MG63 (cell line): ENCODE measurements around the gene LGSN. TPM values are rescaled to one million over a fixed set of nuclear protein-coding genes. Genes with fewer than 3 reads are reported as not detected.
"Not testable (repeated sequence)": the region's sequence is repeated elsewhere in the genome, so short reads cannot be mapped to it uniquely, and the experiment has no call there.

Source experiments
- DNase-seq: peaks from one replicate; pipeline ENCODE4 v3.0.0-alpha.2; 2020
- H3K27me3 ChIP-seq: fragments of 250-450 bp; sonication (Bioruptor Pico); 2 replicates; pipeline ENCODE4 v1.5.1; 2020; ENCODE audit warnings: mild to moderate bottlenecking, moderate library complexity
- H3K36me3 ChIP-seq: fragments of 250-450 bp; sonication (Bioruptor Pico); 2 replicates; pipeline ENCODE4 v1.5.1; 2020; ENCODE audit warnings: mild to moderate bottlenecking, moderate library complexity
- H3K4me3 ChIP-seq: fragments of 250-450 bp; sonication (Bioruptor Pico); 2 replicates; pipeline ENCODE4 v1.5.1; 2020; ENCODE audit warnings: mild to moderate bottlenecking, moderate library complexity
- H3K9me3 ChIP-seq: fragments of 250-450 bp; sonication (Bioruptor Pico); 2 replicates; pipeline ENCODE4 v1.5.1; 2020; ENCODE audit warnings: mild to moderate bottlenecking, moderate library complexity
- total RNA-seq: library from RNA; depleted of rRNA; stranded (reverse); fragments of >200 nt; shearing (Covaris generic); gene quantifications from 2 replicates; pipeline ENCODE4 v1.2.3, GENCODE V29; 2014; ENCODE audit warnings: low replicate concordance; rRNA removed

LGSN gene
- total RNA-seq: not detected in 2 replicates

- DNase-seq: no peak
- Histone ChIP-seq H3K9me3 (no peaks in the 10 kb centered on the region), H3K4me3 (no peak within 1 kb of the TSS), H3K27me3 (no peaks in the 10 kb centered on the region), H3K36me3 (no peaks in the 10 kb centered on the region)
These were observed at the start of gene LGSN for GRCh38 chr6:63319939-63320338. Gene LGSN (minus strand): TSS chr6:63319983. CDS start chr6:63319943, 40 bp downstream.

GRCh38 chr6:63368347-63368746 lies 48.6 kb upstream of the LGSN start:
- H3K9me3 ChIP-seq: no peaks in the 10 kb centered on the region
- no peaks in the 10 kb centered on the region for H3K27me3 ChIP-seq
- no peak overlapping the region for H3K4me3 ChIP-seq
- no peaks in the 10 kb centered on the region for H3K36me3 ChIP-seq
- DNase-seq: no peak

- H3K27me3 ChIP-seq, H3K36me3 ChIP-seq, H3K4me3 ChIP-seq, DNase-seq, H3K9me3 ChIP-seq: not testable (repeated sequence)
These were observed 42.8 kb upstream of the LGSN start for GRCh38 chr6:63362500-63363120.

GRCh38 chr6:63357384-63357783 lies 37.6 kb upstream of the LGSN start:
- H3K4me3 ChIP-seq, H3K27me3 ChIP-seq, DNase-seq, H3K36me3 ChIP-seq, H3K9me3 ChIP-seq: not testable (repeated sequence)

GRCh38 chr6:63355632-63356031 lies 35.8 kb upstream of the LGSN start:
- DNase-seq: no peak
- H3K36me3 ChIP-seq: no peaks in the 10 kb centered on the region
- H3K4me3 ChIP-seq: no peak overlapping the region
- H3K9me3 ChIP-seq: no peaks in the 10 kb centered on the region
- no peaks in the 10 kb centered on the region for H3K27me3 ChIP-seq

- no peaks in the 10 kb centered on the region for H3K9me3 ChIP-seq
These were observed 33.5 kb upstream of the LGSN start for GRCh38 chr6:63353286-63353630.

GRCh38 chr6:63352544-63353285 lies 32.9 kb upstream of the LGSN start:
- no peak overlapping the region for H3K4me3 ChIP-seq
- DNase-seq: no peak
- no peaks in the 10 kb centered on the region for H3K9me3 ChIP-seq
- H3K36me3 ChIP-seq: no peaks in the 10 kb centered on the region
- no peaks in the 10 kb centered on the region for H3K27me3 ChIP-seq

More at GRCh38 chr6:63353286-63353630, 33.5 kb upstream of the LGSN start:
- Histone ChIP-seq H3K36me3 (no peaks in the 10 kb centered on the region), H3K4me3 (no peak overlapping the region), H3K27me3 (no peaks in the 10 kb centered on the region)
- no peak for DNase-seq

- no peaks in the 10 kb centered on the region for H3K9me3 ChIP-seq
- DNase-seq: no peak
- H3K4me3 ChIP-seq: no peak overlapping the region
- H3K27me3 ChIP-seq: no peaks in the 10 kb centered on the region
- no peaks in the 10 kb centered on the region for H3K36me3 ChIP-seq
These were observed 32.3 kb upstream of the LGSN start for GRCh38 chr6:63352069-63352543.

GRCh38 chr6:63349401-63349800 lies 29.6 kb upstream of the LGSN start:
- Histone ChIP-seq H3K9me3 (no peaks in the 10 kb centered on the region), H3K36me3 (no peaks in the 10 kb centered on the region), H3K4me3 (no peak overlapping the region), H3K27me3 (no peaks in the 10 kb centered on the region)
- DNase-seq: no peak

- DNase-seq: no peak
- Histone ChIP-seq H3K4me3 (no peak overlapping the region), H3K36me3 (no peaks in the 10 kb centered on the region), H3K27me3 (no peaks in the 10 kb centered on the region), H3K9me3 (no peaks in the 10 kb centered on the region)
These were observed 29.1 kb upstream of the LGSN start for GRCh38 chr6:63348836-63349235.

GRCh38 chr6:63347599-63347998 lies 27.8 kb upstream of the LGSN start:
- Histone ChIP-seq H3K27me3 (no peaks in the 10 kb centered on the region), H3K36me3 (no peaks in the 10 kb centered on the region), H3K4me3 (no peak overlapping the region), H3K9me3 (no peaks in the 10 kb centered on the region)
- DNase-seq: no peak

- no peak for DNase-seq
- Histone ChIP-seq H3K4me3 (no peak overlapping the region), H3K9me3 (no peaks in the 10 kb centered on the region)
These were observed 26.5 kb upstream of the LGSN start for GRCh38 chr6:63346217-63346835.

GRCh38 chr6:63340351-63340750 lies 20.6 kb upstream of the LGSN start:
- H3K36me3 ChIP-seq: no peaks in the 10 kb centered on the region
- no peak overlapping the region for H3K4me3 ChIP-seq
- no peak for DNase-seq
- no peaks in the 10 kb centered on the region for H3K27me3 ChIP-seq
- no peaks in the 10 kb centered on the region for H3K9me3 ChIP-seq

More at GRCh38 chr6:63346217-63346835, 26.5 kb upstream of the LGSN start:
- H3K27me3 ChIP-seq: no peaks in the 10 kb centered on the region
- no peaks in the 10 kb centered on the region for H3K36me3 ChIP-seq

- not testable (repeated sequence) for H3K9me3 ChIP-seq, H3K4me3 ChIP-seq, DNase-seq
These were observed 14.9 kb upstream of the LGSN start for GRCh38 chr6:63334652-63335051.

GRCh38 chr6:63333440-63333839 lies 13.7 kb upstream of the LGSN start:
- no peak for DNase-seq
- no peak overlapping the region for H3K4me3 ChIP-seq
- H3K36me3 ChIP-seq: no peaks in the 10 kb centered on the region
- no peaks in the 10 kb centered on the region for H3K9me3 ChIP-seq
- no peaks in the 10 kb centered on the region for H3K27me3 ChIP-seq

More at GRCh38 chr6:63334652-63335051, 14.9 kb upstream of the LGSN start:
- H3K27me3 ChIP-seq, H3K36me3 ChIP-seq: not testable (repeated sequence)

GRCh38 chr6:63326630-63327029 lies 6.8 kb upstream of the LGSN start:
- not testable (repeated sequence) for DNase-seq, H3K36me3 ChIP-seq, H3K9me3 ChIP-seq, H3K4me3 ChIP-seq, H3K27me3 ChIP-seq

GRCh38 chr6:63322981-63323380 lies 3.2 kb upstream of the LGSN start:
- no peak for DNase-seq
- no peaks in the 10 kb centered on the region for H3K27me3 ChIP-seq
- H3K4me3 ChIP-seq: no peak overlapping the region
- no peaks in the 10 kb centered on the region for H3K36me3 ChIP-seq
- H3K9me3 ChIP-seq: no peaks in the 10 kb centered on the region
